Stimulated activated naive B cell treated with anti-CD40 and anti-IgM and Interleukin-4, amounts not matched to agents 10 μg/mL and 1 μg/mL and 100 μg/mL, for 72 hours (primary cell): ENCODE data around the gene DYNLT2.

Experiments
- ATAC-seq, 2 donors: fragments of 150-1000 bp; cut with Tn5 transposase; replicated peaks; 2 replicates each; pipeline ENCODE4 v1.10.0; 2021; ENCODE audit warnings: moderate library complexity in 1 of 2
- DNase-seq: peaks from one replicate; pipeline ENCODE4 v3.0.0; 2021
- H3K27ac Mint-ChIP-seq: one replicate; pipeline ENCODE4 v1.8.0; 2022; ENCODE audit warnings: mild to moderate bottlenecking, mixed read lengths
- H3K27me3 Mint-ChIP-seq, 2 donors: one replicate each; pipeline ENCODE4 v1.8.0; 2022; ENCODE audit warnings: mixed read lengths in 2 of 2
- H3K36me3 Mint-ChIP-seq, 2 donors: one replicate each; pipeline ENCODE4 v1.8.0; 2022; ENCODE audit warnings: mixed read lengths in 2 of 2, mild to moderate bottlenecking in 1 of 2
- H3K4me1 Mint-ChIP-seq, 2 donors: one replicate each; pipeline ENCODE4 v1.8.0; 2022; ENCODE audit warnings: mixed read lengths in 2 of 2, mild to moderate bottlenecking in 1 of 2
- H3K4me3 Mint-ChIP-seq, 2 donors: one replicate each; pipeline ENCODE4 v1.8.0; 2022; ENCODE audit warnings: mild to moderate bottlenecking in 2 of 2, mixed read lengths in 2 of 2, moderate library complexity in 1 of 2
- H3K9me3 Mint-ChIP-seq, 2 donors: one replicate each; pipeline ENCODE4 v1.8.0; 2022; ENCODE audit warnings: mixed read lengths in 2 of 2, mild to moderate bottlenecking in 1 of 2

DYNLT2 gene

GRCh38 chr6:169789146-169789943, 38.0 kb upstream of the DYNLT2 start:
- ATAC-seq, result no peak
- DNase-seq, result no peak
- Mint-ChIP-seq H3K27ac (no peak overlapping the region), H3K4me3 (peak overlapping the region; percentile 82 to 83), H3K36me3 (peaks cover under 1 to 4% of the 10 kb centered on the region in 2 donors), H3K27me3 (peaks cover 39 to 40% of the 10 kb centered on the region in 2 donors), H3K9me3 (no peaks in the 10 kb centered on the region), H3K4me1 (peaks cover 7 to 13% of the 10 kb centered on the region in 2 donors)

- H3K27ac Mint-ChIP-seq, result no peak overlapping the region
- peaks cover 34 to 35% of the 10 kb centered on the region in 2 donors for H3K27me3 Mint-ChIP-seq
- H3K36me3 Mint-ChIP-seq, result peaks cover 4 to 5% of the 10 kb centered on the region in 2 donors
- H3K4me1 Mint-ChIP-seq, result peaks cover 7 to 13% of the 10 kb centered on the region in 2 donors
- H3K9me3 Mint-ChIP-seq, result no peaks in the 10 kb centered on the region
- peak overlapping the region in 1 of 2 donors; percentile 55 for H3K4me3 Mint-ChIP-seq
- DNase-seq, result no peak
- ATAC-seq, result no peak
Measured at GRCh38 chr6:169788809-169789145, 37.4 kb upstream of the DYNLT2 start.

GRCh38 chr6:169787797-169788196, 36.4 kb upstream of the DYNLT2 start:
- H3K4me1 Mint-ChIP-seq, result peaks cover 7 to 13% of the 10 kb centered on the region in 2 donors
- H3K9me3 Mint-ChIP-seq, result no peaks in the 10 kb centered on the region
- no peak overlapping the region for H3K27ac Mint-ChIP-seq
- DNase-seq (no peak), ATAC-seq (no peak)
- peaks cover 24 to 25% of the 10 kb centered on the region in 2 donors for H3K27me3 Mint-ChIP-seq
- no peak overlapping the region for H3K4me3 Mint-ChIP-seq
- peaks cover 12 to 14% of the 10 kb centered on the region in 2 donors for H3K36me3 Mint-ChIP-seq

- H3K27me3 Mint-ChIP-seq, result peaks cover 13 to 15% of the 10 kb centered on the region in 2 donors
- H3K4me1 Mint-ChIP-seq, result peaks cover 7 to 13% of the 10 kb centered on the region in 2 donors
- H3K4me3 Mint-ChIP-seq, result no peak overlapping the region
- peaks cover 16 to 19% of the 10 kb centered on the region in 2 donors for H3K36me3 Mint-ChIP-seq
- no peak for ATAC-seq
- no peaks in the 10 kb centered on the region for H3K9me3 Mint-ChIP-seq
- H3K27ac Mint-ChIP-seq, result peak overlapping the region; percentile 37
- DNase-seq, result no peak
Measured at GRCh38 chr6:169786349-169786748, 35.0 kb upstream of the DYNLT2 start.

- H3K36me3 Mint-ChIP-seq, result peaks cover 20 to 26% of the 10 kb centered on the region in 2 donors
- H3K4me1 Mint-ChIP-seq, result peaks cover 6 to 9% of the 10 kb centered on the region in 2 donors
- H3K27ac Mint-ChIP-seq, result no peak overlapping the region
- H3K9me3 Mint-ChIP-seq, result no peaks in the 10 kb centered on the region
- peaks cover 6 to 9% of the 10 kb centered on the region in 2 donors for H3K27me3 Mint-ChIP-seq
- ATAC-seq (no peak), DNase-seq (no peak)
- no peak overlapping the region for H3K4me3 Mint-ChIP-seq
Measured at GRCh38 chr6:169785566-169785965, 34.2 kb upstream of the DYNLT2 start.

- DNase-seq (no peak), ATAC-seq (no peak)
- no peak overlapping the region for H3K4me3 Mint-ChIP-seq
- H3K4me1 Mint-ChIP-seq, result peaks cover 2 to 3% of the 10 kb centered on the region in 2 donors
- no peak overlapping the region for H3K27ac Mint-ChIP-seq
- peaks cover 23 to 30% of the 10 kb centered on the region in 2 donors for H3K36me3 Mint-ChIP-seq
- no peaks in the 10 kb centered on the region for H3K9me3 Mint-ChIP-seq
- H3K27me3 Mint-ChIP-seq, result peaks cover 5 to 6% of the 10 kb centered on the region in 2 donors
Measured at GRCh38 chr6:169784821-169785340, 33.5 kb upstream of the DYNLT2 start.

GRCh38 chr6:169783971-169784820, 32.8 kb upstream of the DYNLT2 start:
- DNase-seq (no peak), ATAC-seq (no peak)
- Mint-ChIP-seq H3K4me1 (no peaks in the 10 kb centered on the region), H3K36me3 (peaks cover 23 to 30% of the 10 kb centered on the region in 2 donors), H3K9me3 (no peaks in the 10 kb centered on the region), H3K4me3 (no peak overlapping the region), H3K27ac (no peak overlapping the region), H3K27me3 (peaks cover 4 to 5% of the 10 kb centered on the region in 2 donors)

- Mint-ChIP-seq H3K4me3 (no peak overlapping the region), H3K36me3 (peaks cover 23 to 30% of the 10 kb centered on the region in 2 donors), H3K27ac (no peak overlapping the region), H3K9me3 (no peaks in the 10 kb centered on the region), H3K27me3 (no peaks in the 10 kb centered on the region), H3K4me1 (no peaks in the 10 kb centered on the region)
- ATAC-seq (no peak), DNase-seq (no peak)
Measured at GRCh38 chr6:169783401-169783800, 32.0 kb upstream of the DYNLT2 start.

- DNase-seq (no peak), ATAC-seq (no peak)
- H3K9me3 Mint-ChIP-seq, result no peaks in the 10 kb centered on the region
- H3K4me1 Mint-ChIP-seq, result no peaks in the 10 kb centered on the region
- H3K27me3 Mint-ChIP-seq, result no peaks in the 10 kb centered on the region
- H3K27ac Mint-ChIP-seq, result no peak overlapping the region
- H3K4me3 Mint-ChIP-seq, result no peak overlapping the region
- H3K36me3 Mint-ChIP-seq, result peaks cover 23 to 30% of the 10 kb centered on the region in 2 donors
Measured at GRCh38 chr6:169782966-169783365, 31.6 kb upstream of the DYNLT2 start.

GRCh38 chr6:169780571-169781091, 29.3 kb upstream of the DYNLT2 start:
- DNase-seq, result no peak
- no peak overlapping the region for H3K27ac Mint-ChIP-seq
- H3K9me3 Mint-ChIP-seq, result no peaks in the 10 kb centered on the region

GRCh38 chr6:169779896-169780295, 28.5 kb upstream of the DYNLT2 start:
- Mint-ChIP-seq H3K4me3 (no peak overlapping the region), H3K27me3 (no peaks in the 10 kb centered on the region), H3K9me3 (no peaks in the 10 kb centered on the region), H3K4me1 (no peaks in the 10 kb centered on the region), H3K27ac (no peak overlapping the region), H3K36me3 (peaks cover 35 to 41% of the 10 kb centered on the region in 2 donors)
- DNase-seq, result no peak
- no peak for ATAC-seq

More at GRCh38 chr6:169780571-169781091, 29.3 kb upstream of the DYNLT2 start:
- Mint-ChIP-seq H3K4me3 (no peak overlapping the region), H3K36me3 (peaks cover 30 to 39% of the 10 kb centered on the region in 2 donors), H3K4me1 (no peaks in the 10 kb centered on the region), H3K27me3 (no peaks in the 10 kb centered on the region)
- no peak for ATAC-seq

- ATAC-seq, result no peak
- Mint-ChIP-seq H3K27ac (no peak overlapping the region), H3K27me3 (no peaks in the 10 kb centered on the region), H3K36me3 (peaks cover 34 to 40% of the 10 kb centered on the region in 2 donors), H3K4me3 (no peak overlapping the region), H3K9me3 (no peaks in the 10 kb centered on the region), H3K4me1 (no peaks in the 10 kb centered on the region)
- DNase-seq, result no peak
Measured at GRCh38 chr6:169779092-169779815, 27.9 kb upstream of the DYNLT2 start.

- no peaks in the 10 kb centered on the region for H3K27me3 Mint-ChIP-seq
- ATAC-seq (no peak), DNase-seq (no peak)
- no peak overlapping the region for H3K4me3 Mint-ChIP-seq
- H3K4me1 Mint-ChIP-seq, result no peaks in the 10 kb centered on the region
- H3K36me3 Mint-ChIP-seq, result peaks cover 31 to 44% of the 10 kb centered on the region in 2 donors
- no peak overlapping the region for H3K27ac Mint-ChIP-seq
- no peaks in the 10 kb centered on the region for H3K9me3 Mint-ChIP-seq
Measured at GRCh38 chr6:169778646-169779045, 27.3 kb upstream of the DYNLT2 start.

GRCh38 chr6:169777896-169778295, 26.5 kb upstream of the DYNLT2 start:
- no peaks in the 10 kb centered on the region for H3K4me1 Mint-ChIP-seq
- H3K4me3 Mint-ChIP-seq, result no peak overlapping the region
- H3K36me3 Mint-ChIP-seq, result peaks cover 25 to 44% of the 10 kb centered on the region in 2 donors
- no peak overlapping the region for H3K27ac Mint-ChIP-seq
- no peak for DNase-seq
- H3K27me3 Mint-ChIP-seq, result no peaks in the 10 kb centered on the region
- ATAC-seq, result no peak
- H3K9me3 Mint-ChIP-seq, result no peaks in the 10 kb centered on the region
